H1 (cell line): ENCODE measurements around the gene CCL28. TPM values are rescaled to one million over a fixed set of nuclear protein-coding genes. Genes with fewer than 3 reads are reported as not detected.

Experiments used
- CTCF ChIA-PET: fragments of 300-600 bp; sonication (Branson Sonifier 250); formaldehyde crosslinking; loops from one replicate; lab custom pipeline; 2021; ENCODE audit not compliant: partially characterized antibody; lab: Charles Lee
- POLR2A ChIA-PET: fragments of 300-600 bp; sonication (Branson Sonifier 250); formaldehyde crosslinking; loops from one replicate; lab custom pipeline; 2021; ENCODE audit warnings: inconsistent platforms; ENCODE audit not compliant: partially characterized antibody; lab: Charles Lee
- DNase-seq, 2 experiments: peaks; one replicate each; pipeline versions ENCODE4 v3.0.0 to v3.0.0-alpha.2; 2010 to 2022; ENCODE audit warnings: low spot score in 2 of 2, low read depth in 1 of 2, mixed read lengths in 1 of 2
- FAIRE-seq: peaks from 2 replicates; lab custom pipeline; 2011; peaks lifted over from hg19 to GRCh38; lab: Jason Lieb, UNC
- H2AFZ ChIP-seq: 2 replicates; pipeline ENCODE4 v1.8.1; 2012; ENCODE audit warnings: low read length, inconsistent platforms
- H2AK5ac ChIP-seq: 2 replicates; pipeline ENCODE4 v1.6.1; 2013; ENCODE audit warnings: low read depth, low read length
- H2BK120ac ChIP-seq: replicated peaks from 2 replicates; pipeline ENCODE3; 2013; ENCODE audit warnings: low read depth, low read length, inconsistent platforms
- H2BK12ac ChIP-seq: 2 replicates; pipeline ENCODE4 v1.6.1; 2013; ENCODE audit warnings: low read depth, low read length
- H2BK15ac ChIP-seq: 2 replicates; pipeline ENCODE4 v1.6.1; 2013; ENCODE audit warnings: low read length
- H2BK20ac ChIP-seq: 2 replicates; pipeline ENCODE4 v1.6.1; 2013; ENCODE audit warnings: low read length
- H2BK5ac ChIP-seq: 2 replicates; pipeline ENCODE4 v1.6.1; 2013; ENCODE audit warnings: low read depth, low read length
- H3K14ac ChIP-seq: 2 replicates; pipeline ENCODE4 v1.6.1; 2013; ENCODE audit warnings: inconsistent platforms; ENCODE audit not compliant: insufficient read length
- H3K18ac ChIP-seq: 2 replicates; pipeline ENCODE4 v1.6.1; 2013; ENCODE audit warnings: low read length; ENCODE audit errors: extremely low read depth
- H3K23ac ChIP-seq: 2 replicates; pipeline ENCODE4 v1.6.1; 2013; ENCODE audit warnings: inconsistent platforms; ENCODE audit not compliant: insufficient read length
- H3K23me2 ChIP-seq: 2 replicates; pipeline ENCODE4 v1.6.1; 2013; ENCODE audit warnings: low read depth, low read length
- H3K27ac ChIP-seq: 2 replicates; pipeline ENCODE4 v1.6.1; 2011; ENCODE audit warnings: low read depth, low read length, inconsistent platforms
- H3K27me3 ChIP-seq, 4 experiments: replicated peaks in 1 of 4; 1 replicate in 1 of 4; 2 replicates in 3 of 4; pipeline versions ENCODE4 v1.6.1 to v1.8.1; 2011 to 2013; ENCODE audit warnings: low read length in 3 of 4, mild to moderate bottlenecking in 3 of 4, inconsistent platforms in 2 of 4, mixed read lengths in 2 of 4, moderate library complexity in 1 of 4; ENCODE audit not compliant: control insufficient read depth in 3 of 4, insufficient read depth in 3 of 4; ENCODE audit errors: extremely low read depth in 1 of 4
- H3K36me3 ChIP-seq, 4 experiments: 2 replicates each; pipeline versions ENCODE4 v1.6.1 to v1.8.1; 2011 to 2013; ENCODE audit warnings: mild to moderate bottlenecking in 4 of 4, low read length in 3 of 4, moderate library complexity in 2 of 4, control low read depth in 1 of 4, inconsistent platforms in 1 of 4; ENCODE audit not compliant: insufficient read depth in 4 of 4, control insufficient read depth in 2 of 4
- H3K4ac ChIP-seq: replicated peaks from 2 replicates; pipeline ENCODE3; 2013; ENCODE audit warnings: low read length, low read depth, mixed read lengths, inconsistent platforms; ENCODE audit not compliant: insufficient read length
- H3K4me1 ChIP-seq, 4 experiments: replicated peaks in 1 of 4; 1 replicate in 1 of 4; 2 replicates in 3 of 4; pipeline versions ENCODE4 v1.6.1 to v1.8.1; 2011 to 2013; ENCODE audit warnings: low read length in 3 of 4, inconsistent platforms in 2 of 4, mixed read lengths in 1 of 4; ENCODE audit not compliant: insufficient read depth in 4 of 4, control insufficient read depth in 3 of 4
- H3K4me2 ChIP-seq, 2 experiments: 2 replicates each; pipeline versions ENCODE4 v1.6.1 to v1.8.1; 2011 to 2013; ENCODE audit warnings: low read depth in 2 of 2, low read length in 2 of 2, control low read depth in 1 of 2, inconsistent platforms in 1 of 2, mild to moderate bottlenecking in 1 of 2; ENCODE audit not compliant: insufficient read depth in 1 of 2
- H3K4me3 ChIP-seq, 4 experiments: fragments of 200-600, 300-600 bp in 1 of 4; sonication (generic), shearing (Covaris generic), sonication (Bioruptor Twin) in 1 of 4; 2 replicates each; pipeline versions ENCODE4 v1.5.1 to v1.8.1; 2011 to 2016; ENCODE audit warnings: low read length in 4 of 4, low read depth in 3 of 4, control low read depth in 2 of 4, inconsistent platforms in 2 of 4, mild to moderate bottlenecking in 2 of 4, mixed read lengths in 1 of 4, moderate library complexity in 1 of 4; ENCODE audit not compliant: insufficient read depth in 2 of 4; ENCODE audit errors: extremely low read depth in 1 of 4
- H3K56ac ChIP-seq: replicated peaks from 2 replicates; pipeline ENCODE3; 2013; ENCODE audit warnings: low read depth, mild to moderate bottlenecking, mixed read lengths, low read length, inconsistent platforms; ENCODE audit not compliant: insufficient read length
- H3K79me1 ChIP-seq: 2 replicates; pipeline ENCODE4 v1.6.1; 2013; ENCODE audit warnings: low read depth, low read length, control low read depth
- H3K79me2 ChIP-seq, 2 experiments: 2 replicates each; pipeline versions ENCODE4 v1.6.1 to v1.8.1; 2012 to 2013; ENCODE audit warnings: low read length in 2 of 2, mild to moderate bottlenecking in 2 of 2, inconsistent platforms in 1 of 2; ENCODE audit not compliant: insufficient read depth in 2 of 2, control insufficient read depth in 1 of 2
- H3K9ac ChIP-seq, 4 experiments: replicated peaks in 1 of 4; 1 replicate in 1 of 4; 2 replicates in 3 of 4; pipeline versions ENCODE4 v1.6.1 to v1.8.1; 2011 to 2013; ENCODE audit warnings: low read depth in 3 of 4, low read length in 3 of 4, control low read depth in 2 of 4, mild to moderate bottlenecking in 2 of 4, moderate library complexity in 2 of 4, inconsistent platforms in 1 of 4; ENCODE audit errors: extremely low read depth in 1 of 4
- H3K9me3 ChIP-seq, 2 experiments: 2 replicates each; pipeline versions ENCODE4 v1.6.1 to v1.8.1; 2012 to 2013; ENCODE audit warnings: mild to moderate bottlenecking in 2 of 2, moderate library complexity in 2 of 2, control low read depth in 1 of 2, inconsistent platforms in 1 of 2, low read depth in 1 of 2, low read length in 1 of 2, mixed read lengths in 1 of 2; ENCODE audit not compliant: insufficient read depth in 2 of 2
- H4K20me1 ChIP-seq, 2 experiments: replicated peaks in 1 of 2; 2 replicates each; pipeline versions ENCODE3 to v1.8.1; 2011 to 2013; ENCODE audit warnings: inconsistent platforms in 2 of 2, low read length in 2 of 2, mild to moderate bottlenecking in 1 of 2; ENCODE audit not compliant: insufficient read depth in 2 of 2, control insufficient read depth in 1 of 2
- H4K5ac ChIP-seq: 2 replicates; pipeline ENCODE4 v1.6.1; 2013; ENCODE audit warnings: low read length, low read depth, mixed read lengths, inconsistent platforms; ENCODE audit not compliant: insufficient read length
- H4K8ac ChIP-seq: 2 replicates; pipeline ENCODE4 v1.8.0; 2013; ENCODE audit warnings: mild to moderate bottlenecking, moderate library complexity, low read length, inconsistent platforms; ENCODE audit not compliant: insufficient read depth; ENCODE audit errors: extremely low read depth
- H4K91ac ChIP-seq: replicated peaks from 2 replicates; pipeline ENCODE3; 2013; ENCODE audit warnings: low read length, mixed read lengths, inconsistent platforms; ENCODE audit not compliant: insufficient read length
- POLR2A ChIP-seq, 2 experiments: IDR thresholded peaks; 1 replicate in 1 of 2; 2 replicates in 1 of 2; pipeline ENCODE4 v1.6.1; 2011; ENCODE audit warnings: low read depth in 2 of 2, low read length in 2 of 2, mild to moderate bottlenecking in 2 of 2; ENCODE audit errors: control extremely low read depth in 1 of 2
- RXRA ChIP-seq: IDR thresholded peaks from 2 replicates; pipeline ENCODE4 v1.6.1; 2011; ENCODE audit warnings: low read depth, mild to moderate bottlenecking, low read length, moderate library complexity; ENCODE audit not compliant: insufficient read depth
- WGBS, 2 experiments: shearing (Covaris generic) in 1 of 2; methylation state at CpG; one replicate each; pipeline versions ENCODE4 v1.1.6 to v1.1.7; 2013 to 2015; ENCODE audit warnings: low lambda C conversion rate in 2 of 2, mixed read lengths in 2 of 2, inconsistent platforms in 1 of 2, low coverage in 1 of 2, missing lambda C conversion rate in 1 of 2; ENCODE audit not compliant: insufficient replicate concordance in 2 of 2, insufficient coverage in 1 of 2, insufficient read length in 1 of 2; ENCODE audit errors: extremely low coverage in 1 of 2, missing lambda C conversion rate in 1 of 2; 5-methylcytosine and 5-hydroxymethylcytosine counted together
- polyA plus RNA-seq, 7 experiments: library from polyadenylated mRNA; depleted of rRNA in 3 of 7; stranded (reverse) in 5 of 7; unstranded in 2 of 7; fragments of >200 nt in 5 of 7; fragments of 200-250 nt in 2 of 7; gene quantifications; 1 replicate in 5 of 7; 2 replicates in 1 of 7; 4 replicates in 1 of 7; pipeline versions ENCODE4 v1.2.1 to v1.2.3, GENCODE V29; 2011 to 2013; ENCODE audit warnings: missing spikeins in 2 of 7, mixed read lengths in 2 of 7
- total RNA-seq: library from RNA; stranded (reverse); fragmentation: NEBNext Ultra II Directional; extraction: Animal tissue kit (Norgen Biotek cat#: 25700); gene quantifications from 2 replicates; pipeline ENCODE4 v1.2.1, GENCODE V29; 2021

Gene CCL28
- total and polyA plus RNA-seq, 2 of the 8 experiments (the other 6 are each of a cell fraction or from before 2014, with no cell fraction given): 0.95 TPM; not detected in 1

DNA sequence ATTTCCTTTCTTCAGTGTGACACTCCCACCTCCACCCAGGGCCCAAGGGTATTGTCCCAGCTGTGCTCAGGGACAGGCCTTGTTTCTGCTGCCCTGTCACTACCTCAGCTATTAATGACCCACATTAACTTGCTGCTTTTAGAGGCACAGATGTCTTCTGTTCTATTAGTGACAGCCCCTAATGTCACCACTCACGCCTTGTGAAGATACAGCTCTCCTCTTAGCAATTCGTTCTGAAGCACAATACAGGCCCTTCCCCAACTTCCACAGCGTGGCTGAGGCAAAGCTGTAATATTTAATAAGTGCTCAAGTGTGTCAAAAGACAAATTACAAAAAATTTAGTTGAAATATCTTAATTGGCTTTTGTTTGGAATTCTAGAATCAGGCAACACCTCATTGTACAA lies 54.3 kb downstream of the CCL28 start:
- Histone ChIP-seq H3K4me1 (no peaks in the 10 kb centered on the region), H4K20me1 (no peaks in the 10 kb centered on the region), H2BK15ac (no peak overlapping the region), H3K4me2 (no peak overlapping the region), H3K27ac (no peak overlapping the region), H3K4me3 (no peak overlapping the region), H2BK20ac (no peak overlapping the region), H3K27me3 (no peaks in the 10 kb centered on the region), H2BK120ac (no peak overlapping the region)
- POLR2A ChIA-PET: interaction anchor here (1.2 kb wide), 1 partner anchor 9 kb away, joined by 4 read pairs; no protein-coding TSS in a partner anchor
- 88% methylated on average over 3 of the region's 3 CpGs; no CpG with 5 or more reads in 1 of the 2 experiments for WGBS, 2 experiments
- TF ChIP-seq POLR2A (IDR thresholded peaks at IDR 0.05; ENCODE audit: control extremely low read depth in 1 of 2, low read depth in 2 of 2, low read length in 2 of 2) (no peak), RXRA (no peak)
- TF ChIP-seq, all 59 proteins: peak for 0
- H4K8ac ChIP-seq: no peak overlapping the region
- no peak overlapping the region for H2BK12ac ChIP-seq
- no peak overlapping the region for H4K5ac ChIP-seq
- no peak overlapping the region for H3K14ac ChIP-seq
- H2AFZ ChIP-seq: no peak overlapping the region
- H3K23me2 ChIP-seq: no peaks in the 10 kb centered on the region
- H3K4ac ChIP-seq: no peak overlapping the region
- H3K23ac ChIP-seq: no peak overlapping the region
- no peak overlapping the region for H3K56ac ChIP-seq
- H3K79me2 ChIP-seq: no peaks in the 10 kb centered on the region
- no peak overlapping the region for H4K91ac ChIP-seq
- FAIRE-seq: no peak
- no peak overlapping the region for H2AK5ac ChIP-seq
- no peak overlapping the region for H2BK5ac ChIP-seq
- CTCF ChIA-PET: no interaction called here
- no peaks in the 10 kb centered on the region for H3K79me1 ChIP-seq
- no peak overlapping the region for H3K18ac ChIP-seq
- DNase-seq: no peak
- no peaks in the 10 kb centered on the region for H3K36me3 ChIP-seq
- H3K9ac ChIP-seq: no peak overlapping the region
- 0 out of 4 replicates have a peak, but pooled peaks cover 9 to 12% of the 10 kb centered on the region in 2 experiments for H3K9me3 ChIP-seq
